Measurements from ENCODE around the gene KRT81. TPM values are rescaled to one million over a fixed set of nuclear protein-coding genes. Genes with fewer than 3 reads are reported as not detected.
A peak's percentile ranks its signal among the peaks of the same experiment; 100 is the strongest.
"Not testable (repeated sequence)": the region's sequence is repeated elsewhere in the genome, so short reads cannot be mapped to it uniquely, and the experiment has no call there.

Gene KRT81
- total RNA-seq, 3 donors from 2014 or later, result not detected

- intact Hi-C loops (cut with DNase I, micrococcal nuclease), result no loop called here
These were observed 26.2 kb upstream of the KRT81 start for GRCh38 chr12:52317468-52318052.

GRCh38 chr12:52316701-52317100 is 25.4 kb upstream of the KRT81 start:
- ATAC-seq, result no peak
- H3K9me3 ChIP-seq, result no peaks in the 10 kb centered on the region
- no peak for DNase-seq
- no peaks in the 10 kb centered on the region for H3K4me1 ChIP-seq (ENCODE audit: low read depth)
- no peaks in the 10 kb centered on the region for H3K36me3 ChIP-seq (ENCODE audit: low read depth)
- TF ChIP-seq CTCF (IDR thresholded peaks at IDR 0.05), result no peak
- no peak overlapping the region for H3K4me3 ChIP-seq
- intact Hi-C loops (cut with DNase I, micrococcal nuclease), result no loop called here

More at GRCh38 chr12:52317468-52318052, 26.2 kb upstream of the KRT81 start:
- ATAC-seq (no peak), DNase-seq (no peak)
- Histone ChIP-seq H3K4me1 (ENCODE audit: low read depth) (no peaks in the 10 kb centered on the region), H3K9me3 (no peaks in the 10 kb centered on the region), H3K36me3 (ENCODE audit: low read depth) (no peaks in the 10 kb centered on the region), H3K4me3 (no peak overlapping the region)
- no peak for TF ChIP-seq CTCF (IDR thresholded peaks at IDR 0.05)

DNA sequence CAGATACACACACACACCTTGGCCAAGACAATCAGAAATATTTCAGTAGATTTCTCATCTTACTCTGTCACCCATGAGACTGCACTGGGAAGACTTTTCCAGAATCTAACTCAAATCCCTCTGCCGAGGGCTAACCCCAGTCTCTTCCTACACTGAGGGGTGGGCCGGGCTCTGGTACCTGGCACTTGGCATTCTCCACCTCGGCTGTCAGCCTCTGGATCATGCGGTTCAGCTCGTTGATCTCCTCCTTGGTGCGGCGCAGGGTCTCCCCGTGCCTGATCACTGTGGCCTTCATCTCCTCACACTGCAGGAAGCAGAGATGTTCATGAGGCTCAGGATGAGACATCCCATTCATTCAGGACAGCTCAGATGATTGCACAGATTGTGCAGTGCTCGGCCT is 25.0 kb upstream of the KRT81 start:
- ATAC-seq (no peak), DNase-seq (no peak)
- no peak for TF ChIP-seq CTCF (IDR thresholded peaks at IDR 0.05)
- Histone ChIP-seq H3K9me3 (no peaks in the 10 kb centered on the region), H3K4me1 (ENCODE audit: low read depth) (no peaks in the 10 kb centered on the region), H3K4me3 (no peak overlapping the region), H3K36me3 (ENCODE audit: low read depth) (no peaks in the 10 kb centered on the region)
- intact Hi-C loops (cut with DNase I, micrococcal nuclease), result no loop called here

GRCh38 chr12:52315721-52316120 is 24.4 kb upstream of the KRT81 start:
- peak in 2 of 3 donors; percentile 46 to 49 for DNase-seq
- intact Hi-C loops (cut with DNase I, micrococcal nuclease); H3K4me1 ChIP-seq (ENCODE audit: low read depth); H3K36me3 ChIP-seq (ENCODE audit: low read depth); H3K4me3 ChIP-seq; ATAC-seq; H3K9me3 ChIP-seq: not testable (repeated sequence)

DNA sequence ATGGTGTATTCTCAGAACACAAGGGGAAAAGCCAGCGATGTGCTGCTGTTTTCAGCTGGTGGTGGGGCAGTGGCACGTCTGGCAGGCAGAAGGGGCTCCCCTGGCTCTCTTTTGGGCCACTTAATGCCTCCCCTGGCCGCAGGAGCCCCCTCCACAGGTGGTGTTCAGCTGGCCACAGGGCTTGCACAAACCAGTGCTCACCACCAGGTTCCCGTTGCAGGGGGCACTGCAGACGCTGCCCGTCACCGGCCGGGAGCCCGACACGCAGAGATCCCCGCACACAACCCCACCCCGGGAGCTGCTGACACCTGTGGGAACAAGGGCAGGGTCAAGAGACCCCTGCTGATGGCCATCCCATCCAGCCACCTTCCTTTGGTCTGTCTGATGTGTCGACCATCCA is 23.2 kb upstream of the KRT81 start:
- no peak for ATAC-seq
- H3K4me3 ChIP-seq, result no peak overlapping the region
- no peak for DNase-seq
- no peaks in the 10 kb centered on the region for H3K36me3 ChIP-seq (ENCODE audit: low read depth)
- H3K9me3 ChIP-seq, result no peaks in the 10 kb centered on the region
- no peaks in the 10 kb centered on the region for H3K4me1 ChIP-seq (ENCODE audit: low read depth)
- no peak for TF ChIP-seq CTCF (IDR thresholded peaks at IDR 0.05)
- intact Hi-C loops (cut with DNase I, micrococcal nuclease), result no loop called here

DNA sequence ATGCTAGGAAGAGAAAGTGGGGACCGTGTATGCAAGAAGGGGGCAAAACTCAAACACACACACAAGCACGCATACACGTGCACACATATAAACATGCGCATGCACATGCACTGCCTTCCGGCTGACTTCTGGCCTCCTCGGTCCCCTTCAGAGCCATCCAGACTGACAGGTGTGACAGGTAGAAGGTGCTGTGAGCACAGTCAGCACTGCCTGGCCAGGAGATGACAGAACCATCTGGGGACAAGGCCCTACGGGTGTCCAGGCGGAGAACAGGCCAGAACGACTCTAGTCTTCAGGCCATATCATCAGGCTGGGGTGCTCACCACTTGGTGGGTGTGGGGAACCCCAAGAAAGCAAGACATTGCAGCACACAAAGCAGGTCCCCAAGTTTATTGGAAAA is 22.6 kb upstream of the KRT81 start:
- Histone ChIP-seq H3K9me3 (no peaks in the 10 kb centered on the region), H3K4me1 (ENCODE audit: low read depth) (no peaks in the 10 kb centered on the region), H3K4me3 (no peak overlapping the region), H3K36me3 (ENCODE audit: low read depth) (no peaks in the 10 kb centered on the region)
- TF ChIP-seq CTCF (IDR thresholded peaks at IDR 0.05), result no peak
- ATAC-seq (no peak), DNase-seq (no peak)
- intact Hi-C loops (cut with DNase I, micrococcal nuclease), result no loop called here

All from mucosa of descending colon (tissue), 3 donors.